SH-SY5Y (cell line): ENCODE results near the gene LDHB.

ENCODE experiments used
- GATA2 ChIP-seq: IDR thresholded peaks from 2 replicates; pipeline ENCODE4 v1.6.1; 2011; ENCODE audit warnings: mild to moderate bottlenecking, low read depth, low read length
- GATA3 ChIP-seq: IDR thresholded peaks from 2 replicates; pipeline ENCODE4 v1.6.1; 2011; ENCODE audit warnings: low read depth, mild to moderate bottlenecking, low read length, moderate library complexity

Gene LDHB

DNA sequence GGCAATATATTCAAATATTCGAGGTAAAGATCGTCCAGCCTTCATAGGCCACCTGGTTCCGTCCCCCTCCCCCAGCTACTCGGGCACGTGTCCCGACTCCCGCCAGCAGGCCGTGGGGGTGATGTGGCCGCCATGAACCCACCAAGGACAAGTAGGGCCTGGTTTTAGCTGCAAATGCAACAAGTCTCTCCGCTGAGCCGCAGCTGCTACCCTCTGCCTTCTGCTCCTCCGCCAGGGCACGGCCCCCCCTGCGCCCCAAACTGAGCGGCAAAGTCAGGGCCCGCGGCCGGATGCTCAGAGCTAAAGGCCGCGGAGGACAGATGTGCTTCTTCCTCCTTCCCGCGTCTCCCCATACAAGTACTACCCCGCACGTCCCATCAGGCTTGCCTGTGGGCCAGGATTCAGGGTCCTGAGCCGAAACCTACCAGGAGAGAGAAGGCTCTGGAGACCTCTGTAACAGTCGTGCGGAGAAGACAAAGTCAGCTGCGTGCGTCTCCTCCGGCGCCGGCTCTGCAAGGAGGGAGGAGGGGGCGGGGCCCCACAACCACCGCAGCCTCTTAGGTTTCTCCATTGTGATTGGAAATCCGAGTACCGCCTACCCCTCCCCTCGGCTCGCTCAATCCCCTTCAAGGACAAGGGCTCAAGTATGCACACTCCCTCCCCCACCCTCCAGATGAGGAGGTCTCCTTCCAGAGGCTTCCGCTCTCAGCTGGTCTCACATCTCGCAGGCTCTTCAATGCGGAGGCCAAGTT is at the start of gene LDHB:
TSS of gene LDHB (minus strand) at position 517 of the 752 bp plus-strand sequence. CDS start 3,171 bp downstream, outside the sequence.
- TF ChIP-seq GATA3 (no peak), GATA2 (no peak)

DNA sequence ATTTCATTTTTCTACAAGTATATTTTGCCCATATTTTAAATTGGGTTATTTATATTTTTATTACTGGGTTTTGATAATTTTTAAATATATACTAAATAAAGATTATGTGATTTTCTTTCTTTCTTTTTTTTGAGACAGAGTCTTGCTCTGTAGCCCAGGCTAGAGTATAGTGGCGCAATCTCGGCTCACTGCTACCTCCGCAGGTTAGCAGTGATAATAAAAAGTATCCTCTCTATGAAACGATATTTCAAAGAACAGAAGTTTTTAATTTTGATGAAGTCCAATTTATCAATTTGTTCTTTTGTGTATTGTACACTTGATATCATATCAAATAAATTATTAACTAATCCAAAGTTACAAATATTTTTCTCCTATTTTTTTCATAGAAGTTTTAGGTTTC is 47.2 kb upstream of the LDHB start:
- TF ChIP-seq GATA3 (no peak), GATA2 (no peak)

DNA sequence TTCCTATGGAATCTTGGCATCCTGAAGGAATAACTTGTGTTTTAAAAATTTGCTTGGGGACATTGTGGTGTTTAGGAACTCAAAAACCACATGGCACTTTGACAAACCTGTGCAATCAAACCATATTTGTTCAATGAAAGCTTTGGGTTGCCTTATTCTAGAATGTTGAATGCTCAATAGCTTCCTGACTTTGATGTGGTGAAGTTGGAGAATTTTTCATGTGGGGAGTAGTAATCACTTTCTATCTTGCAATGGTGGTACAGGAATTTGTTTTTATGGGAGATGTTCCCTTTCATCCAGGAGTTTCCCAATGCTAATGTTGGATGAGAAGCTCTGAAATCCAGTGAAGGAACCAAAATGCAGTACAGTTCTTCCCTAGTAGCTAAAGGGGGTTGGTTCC is 42.2 kb upstream of the LDHB start:
- TF ChIP-seq GATA2 (no peak), GATA3 (no peak)

DNA sequence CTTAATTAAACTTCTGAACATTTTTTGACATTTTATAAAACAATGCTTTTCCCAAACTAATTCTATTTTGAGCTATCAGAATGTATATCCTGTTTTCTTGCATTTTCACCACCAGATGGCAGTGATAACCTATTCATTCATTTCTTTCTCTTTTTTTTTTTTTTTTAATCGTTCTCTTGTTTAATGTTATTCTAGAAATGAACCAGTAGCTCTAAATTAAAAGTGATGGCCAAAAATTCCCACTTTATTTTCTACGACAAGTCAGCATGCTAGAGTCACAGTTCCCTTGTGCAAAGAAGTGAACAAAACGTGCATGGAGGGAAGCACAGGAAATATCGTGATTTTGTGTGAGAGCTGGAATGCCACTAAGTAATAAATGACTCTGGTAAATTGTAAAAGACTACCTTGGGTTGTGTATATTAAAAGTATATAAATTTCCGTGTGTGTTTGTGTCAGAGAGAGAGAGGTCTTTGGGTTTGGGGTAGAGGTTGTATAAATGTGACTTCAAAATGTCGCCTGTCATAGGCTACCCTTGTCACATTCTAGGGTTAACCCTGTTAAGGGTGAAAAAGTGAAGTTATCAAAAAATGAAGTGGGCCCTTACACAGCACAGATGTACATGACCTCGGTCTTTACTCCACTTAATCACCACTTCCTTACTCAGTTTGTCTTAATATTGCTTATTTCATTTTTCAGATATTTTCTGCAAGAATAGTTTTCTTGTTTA is 40.4 kb upstream of the LDHB start:
- TF ChIP-seq GATA2 (no peak), GATA3 (no peak)

DNA sequence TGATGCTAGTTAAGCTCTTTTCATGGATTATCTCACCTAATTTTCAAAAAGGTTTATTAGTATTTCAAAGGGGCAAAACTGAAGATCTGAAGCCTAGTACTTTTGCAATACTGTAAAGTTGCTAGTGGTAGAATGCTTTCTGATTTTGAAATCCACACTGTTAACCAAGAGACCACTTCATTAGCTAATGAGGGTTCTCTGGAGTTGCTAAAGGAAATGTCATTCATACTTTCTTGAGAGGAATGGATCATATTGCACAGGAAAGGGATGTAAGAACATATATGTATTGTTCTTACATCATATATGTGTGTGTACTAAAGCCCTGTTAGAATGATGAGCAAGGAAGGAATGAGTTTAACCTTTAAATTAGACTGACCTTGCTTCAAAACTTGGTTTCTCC is 39.0 kb upstream of the LDHB start:
- TF ChIP-seq GATA3 (no peak), GATA2 (no peak)

DNA sequence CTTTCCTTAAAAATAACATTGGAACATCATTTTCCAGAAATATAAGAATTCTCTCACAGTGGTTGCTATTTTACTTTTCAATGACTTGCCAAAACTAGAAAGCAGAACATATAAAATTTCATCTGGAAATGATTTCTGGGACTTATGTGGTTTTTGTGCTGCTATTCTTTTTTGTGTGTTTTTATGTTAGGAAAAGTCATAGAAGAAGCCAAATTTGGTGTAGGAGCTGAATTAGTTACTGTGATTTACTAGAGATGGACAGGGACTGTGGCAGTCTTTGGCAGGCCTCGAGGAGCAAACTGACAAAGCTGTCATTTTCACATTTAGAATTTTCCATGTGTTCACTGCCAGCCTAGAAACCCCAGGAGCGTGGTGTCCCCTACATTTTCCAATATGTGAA is 38.3 kb upstream of the LDHB start:
- no peak for TF ChIP-seq GATA2
- no peak for TF ChIP-seq GATA3

DNA sequence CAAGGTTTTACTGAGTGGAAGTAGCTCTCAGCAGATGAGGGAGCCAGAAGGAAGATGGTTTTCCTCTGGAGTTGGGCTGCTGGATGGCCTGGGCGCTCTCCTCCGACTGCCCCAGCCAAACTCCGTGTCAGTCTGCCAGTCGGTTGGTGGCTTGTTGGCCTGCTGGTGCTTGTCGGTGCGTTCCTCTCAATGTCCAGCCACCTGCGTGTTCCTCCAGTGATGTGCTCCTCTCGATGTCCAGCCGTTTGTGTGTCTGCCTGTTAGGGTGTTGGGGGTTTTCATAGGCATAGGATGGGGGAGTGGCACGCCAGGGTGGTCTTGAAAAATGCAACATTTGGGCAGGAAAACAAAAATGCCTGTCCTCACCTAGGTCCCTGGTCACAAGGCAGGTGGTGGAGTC is 37.0 kb upstream of the LDHB start:
- TF ChIP-seq GATA3 (no peak), GATA2 (no peak)

DNA sequence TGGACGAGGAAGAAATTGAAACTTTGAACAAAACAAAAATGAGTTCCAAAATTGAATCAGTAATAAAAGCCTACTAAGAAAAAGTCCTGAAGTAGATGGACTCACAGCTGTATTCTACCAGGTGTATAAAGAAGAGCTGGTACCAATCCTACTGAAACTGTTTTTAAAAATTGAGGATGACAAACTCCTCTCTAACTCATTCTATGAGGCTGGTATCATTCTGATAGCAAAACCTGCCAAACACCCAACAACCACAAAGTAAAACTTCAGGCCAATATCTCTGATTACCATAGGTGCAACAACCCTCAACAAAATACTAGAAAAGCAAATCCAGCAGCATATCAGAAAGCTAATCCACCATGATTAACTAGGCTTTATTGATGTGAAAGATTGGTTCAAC is 33.9 kb upstream of the LDHB start:
- TF ChIP-seq GATA3 (no peak), GATA2 (no peak)

DNA sequence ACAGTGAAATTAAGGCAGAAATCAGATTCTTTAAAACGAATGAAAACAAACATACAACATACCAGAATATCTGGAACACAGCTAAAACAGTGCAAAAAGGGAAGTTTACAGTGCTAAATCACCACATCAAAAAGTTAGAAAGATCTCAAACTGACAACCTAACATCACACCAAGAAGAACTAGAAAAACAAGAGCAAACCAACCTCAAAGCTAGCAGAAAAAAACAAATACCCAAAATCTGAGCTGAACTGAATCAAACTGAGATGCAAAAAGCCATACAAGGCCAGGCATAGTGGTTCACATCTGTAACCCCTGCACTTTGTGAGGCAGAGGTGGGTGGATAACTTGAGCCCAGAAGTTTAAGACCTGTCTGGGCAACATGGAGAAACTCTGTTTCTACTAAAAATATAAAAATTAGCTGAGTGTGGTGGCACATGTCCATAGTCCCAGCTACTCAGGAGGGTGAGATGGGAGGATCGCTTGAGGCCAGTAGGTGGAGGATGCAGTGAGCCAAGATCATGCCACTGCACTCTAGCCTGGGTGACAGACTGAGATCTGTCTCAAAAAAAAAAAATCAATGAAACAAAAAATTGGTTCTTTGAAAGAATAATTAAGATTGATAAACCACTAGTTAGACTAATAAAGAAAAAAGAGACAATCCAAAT is 33.2 kb upstream of the LDHB start:
- no peak for TF ChIP-seq GATA3
- TF ChIP-seq GATA2, result no peak

DNA sequence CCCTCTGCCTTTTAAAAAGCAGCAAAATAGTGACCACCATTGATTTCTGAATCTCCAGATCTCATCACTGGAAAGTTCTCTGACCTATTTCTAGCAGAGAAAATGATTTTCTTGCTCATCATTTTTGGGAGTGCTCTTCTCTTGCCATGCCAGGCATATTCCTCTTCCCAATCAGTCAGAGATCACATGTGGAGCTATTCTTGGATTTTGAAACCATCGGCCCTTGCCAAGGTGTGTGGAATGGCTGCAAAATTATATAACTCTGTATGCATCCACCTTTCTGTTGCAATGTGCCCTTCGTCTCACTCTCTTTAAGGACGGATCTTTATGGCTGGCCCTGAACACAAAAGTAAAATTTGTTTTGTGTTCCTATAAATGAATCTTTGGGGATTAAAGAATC is 25.5 kb upstream of the LDHB start:
- no peak for TF ChIP-seq GATA2
- no peak for TF ChIP-seq GATA3

DNA sequence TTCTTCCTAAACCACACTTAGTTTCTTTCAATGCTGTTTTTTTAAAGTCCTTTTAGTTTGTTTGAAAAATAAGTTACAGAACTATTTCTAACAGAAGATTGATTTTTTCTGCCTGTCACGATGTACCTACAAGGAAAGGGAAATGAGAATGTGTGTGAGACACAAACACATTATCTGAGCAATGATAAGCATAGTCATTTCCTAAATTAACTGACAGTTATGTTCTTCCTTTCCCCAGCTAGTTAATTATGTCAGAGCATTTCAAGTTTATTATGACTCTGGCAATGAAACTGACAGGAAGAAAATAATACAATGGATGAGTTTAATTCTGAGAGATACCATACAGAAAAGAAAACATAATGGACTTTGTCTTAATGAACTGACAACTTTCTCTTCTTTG is 21.3 kb upstream of the LDHB start:
- TF ChIP-seq GATA2 (no peak), GATA3 (no peak)

DNA sequence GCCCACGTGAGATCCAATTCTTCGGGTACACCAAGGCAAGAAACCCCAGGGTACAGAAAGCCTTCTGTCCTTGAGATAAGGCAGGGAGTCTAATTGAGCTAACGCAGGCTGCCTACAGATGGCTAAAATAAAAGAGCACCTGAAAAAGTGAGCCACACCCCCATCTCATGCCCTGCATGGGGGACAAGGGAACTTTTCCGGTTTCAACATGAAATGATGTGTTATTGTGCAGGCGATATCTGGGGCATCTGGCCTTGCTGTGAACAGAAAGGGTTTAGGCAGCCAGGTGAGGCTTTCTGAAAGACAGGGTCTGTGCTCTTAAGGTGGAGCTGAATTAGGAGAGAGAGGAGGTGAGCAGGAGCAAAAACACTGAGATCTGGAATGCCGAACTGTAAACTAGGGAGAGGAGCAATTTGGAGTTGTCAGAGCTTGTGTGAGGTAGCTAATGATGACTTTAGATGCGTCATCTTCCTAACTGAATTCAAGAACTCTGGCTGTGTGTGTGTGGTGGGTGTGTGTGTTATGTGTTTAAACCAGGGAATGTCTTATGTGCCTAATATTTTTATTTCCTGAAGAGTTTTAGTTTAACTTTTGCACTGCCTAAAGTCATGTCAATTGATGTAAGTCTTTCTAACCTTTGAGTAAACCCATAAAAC is 20.1 kb upstream of the LDHB start:
- TF ChIP-seq GATA2 (no peak), GATA3 (no peak)

DNA sequence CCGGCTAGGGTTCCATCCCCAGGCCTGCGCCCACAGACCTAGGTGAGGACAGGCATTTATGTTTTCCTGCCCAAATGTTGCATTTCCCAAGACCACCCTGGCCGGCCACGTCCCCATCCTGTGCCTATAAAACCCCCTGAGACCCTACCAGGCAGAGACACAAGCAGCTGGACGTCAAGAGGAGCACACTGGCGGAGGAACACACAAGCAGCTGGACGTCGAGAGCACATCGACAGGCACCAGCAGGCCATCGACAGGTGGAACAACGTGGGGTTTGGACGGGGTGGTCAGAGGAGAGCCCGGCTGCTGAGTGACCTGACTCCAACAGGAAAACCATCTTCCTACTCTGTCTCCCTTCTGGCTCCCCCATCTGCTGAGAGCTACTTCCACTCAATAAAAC is 19.6 kb upstream of the LDHB start:
- TF ChIP-seq GATA2 (no peak), GATA3 (no peak)

DNA sequence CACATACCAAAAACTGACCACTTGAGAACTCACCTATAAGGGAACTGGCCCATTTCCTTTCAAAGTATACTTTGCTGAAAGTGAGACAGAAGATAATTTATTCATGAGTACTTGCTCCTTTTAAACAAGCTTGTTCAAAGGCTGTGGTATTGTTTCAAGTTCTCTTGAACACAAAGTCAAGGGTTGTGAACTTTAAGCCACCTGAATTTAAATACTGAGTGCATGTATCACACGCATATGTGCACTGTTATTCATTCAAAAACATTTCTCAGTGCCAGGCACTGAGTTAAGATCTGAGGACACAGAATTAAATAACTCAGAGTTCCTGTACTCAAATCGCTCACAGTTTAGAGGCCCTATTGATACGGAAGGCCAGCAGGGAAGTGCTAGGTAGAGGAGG is 19.1 kb upstream of the LDHB start:
- TF ChIP-seq GATA3 (no peak), GATA2 (no peak)
